Upper lobe of left lung (tissue), 6 donors: ENCODE measurements around the gene ARHGDIA. TPM values are rescaled to one million over a fixed set of nuclear protein-coding genes. Genes with fewer than 3 reads are reported as not detected.

Experiments
- ATAC-seq, 2 donors: fragments of 200-7000 bp; cut with Tn5 transposase; one replicate each; pipeline ENCODE4 v1.9.1; 2022; ENCODE audit warnings: mild to moderate bottlenecking in 2 of 2, moderate library complexity in 2 of 2; ENCODE audit not compliant: low FRiP score in 2 of 2
- DNase-seq, 2 donors: peaks; one replicate each; pipeline ENCODE4 v3.0.0-alpha.2; 2019 to 2020
- H3K27ac ChIP-seq, 4 donors: fragments of 200-600 bp; sonication (generic); one replicate each; pipeline ENCODE4 v1.5.1; 2016 to 2019
- H3K27me3 ChIP-seq, 4 donors: fragments of 200-600 bp; sonication (generic); one replicate each; pipeline ENCODE4 v1.5.1; 2017 to 2019
- H3K36me3 ChIP-seq, 4 donors: fragments of 200-600 bp; sonication (generic); one replicate each; pipeline ENCODE4 v1.5.1; 2016 to 2019
- H3K4me1 ChIP-seq, 4 donors: fragments of 200-600 bp; sonication (generic); one replicate each; pipeline ENCODE4 v1.5.1; 2018 to 2019
- H3K4me3 ChIP-seq, 4 donors: fragments of 200-600 bp; sonication (generic); one replicate each; pipeline ENCODE4 v1.5.1; 2017 to 2019; ENCODE audit warnings: mild to moderate bottlenecking in 2 of 4, moderate library complexity in 1 of 4
- H3K9me3 ChIP-seq, 4 donors: fragments of 200-600 bp; sonication (generic); one replicate each; pipeline ENCODE4 v1.5.1; 2018 to 2019
- EP300 ChIP-seq, 4 donors: sonication (generic); formaldehyde crosslinking; IDR thresholded peaks; one replicate each; pipeline ENCODE4 v1.5.1; 2017; ENCODE audit warnings: antibody characterized with exemption in 4 of 4, control low read depth in 2 of 4
- POLR2A ChIP-seq, 4 donors: fragments of 450-650 bp; IDR thresholded peaks; one replicate each; pipeline ENCODE4 v1.5.1; 2016 to 2017; ENCODE audit warnings: antibody characterized with exemption in 4 of 4, mild to moderate bottlenecking in 2 of 4
- POLR2AphosphoS5 ChIP-seq, 2 donors: sonication (generic); formaldehyde crosslinking; IDR thresholded peaks; one replicate each; pipeline ENCODE4 v1.5.1; 2017; ENCODE audit warnings: antibody characterized with exemption in 2 of 2
- WGBS, 2 donors: methylation state at CpG; one replicate each; pipeline ENCODE4 v1.1.5; 2017 to 2018; 5-methylcytosine and 5-hydroxymethylcytosine counted together
- total RNA-seq, 6 donors: library from RNA; depleted of rRNA in 4 of 6; stranded (reverse); fragments of >200 nt in 4 of 6; gene quantifications; one replicate each; pipeline versions ENCODE4 v1.1.0 to v1.2.1, GENCODE V29; 2016 to 2021
- TF ChIP-seq, protein P1 (sequence below), 6 experiments: fragments of 450-650 bp in 4 of 6; fragments of 200-600 bp in 2 of 6; sonication (generic) in 2 of 6; IDR thresholded peaks; one replicate each; pipeline ENCODE4 v1.5.1; 2016 to 2019; ENCODE audit warnings: antibody characterized with exemption in 6 of 6
- donor health status: DM: no; HTN: no; CAD: no; lungs with moderate emphysema.
- donor health status: DM: no; HTN: yes; CAD: no; lungs with severe emphysema.

The ARHGDIA gene
- total RNA-seq, 6 donors from 2014 or later: 171 to 522 (median 302) TPM

DNA sequence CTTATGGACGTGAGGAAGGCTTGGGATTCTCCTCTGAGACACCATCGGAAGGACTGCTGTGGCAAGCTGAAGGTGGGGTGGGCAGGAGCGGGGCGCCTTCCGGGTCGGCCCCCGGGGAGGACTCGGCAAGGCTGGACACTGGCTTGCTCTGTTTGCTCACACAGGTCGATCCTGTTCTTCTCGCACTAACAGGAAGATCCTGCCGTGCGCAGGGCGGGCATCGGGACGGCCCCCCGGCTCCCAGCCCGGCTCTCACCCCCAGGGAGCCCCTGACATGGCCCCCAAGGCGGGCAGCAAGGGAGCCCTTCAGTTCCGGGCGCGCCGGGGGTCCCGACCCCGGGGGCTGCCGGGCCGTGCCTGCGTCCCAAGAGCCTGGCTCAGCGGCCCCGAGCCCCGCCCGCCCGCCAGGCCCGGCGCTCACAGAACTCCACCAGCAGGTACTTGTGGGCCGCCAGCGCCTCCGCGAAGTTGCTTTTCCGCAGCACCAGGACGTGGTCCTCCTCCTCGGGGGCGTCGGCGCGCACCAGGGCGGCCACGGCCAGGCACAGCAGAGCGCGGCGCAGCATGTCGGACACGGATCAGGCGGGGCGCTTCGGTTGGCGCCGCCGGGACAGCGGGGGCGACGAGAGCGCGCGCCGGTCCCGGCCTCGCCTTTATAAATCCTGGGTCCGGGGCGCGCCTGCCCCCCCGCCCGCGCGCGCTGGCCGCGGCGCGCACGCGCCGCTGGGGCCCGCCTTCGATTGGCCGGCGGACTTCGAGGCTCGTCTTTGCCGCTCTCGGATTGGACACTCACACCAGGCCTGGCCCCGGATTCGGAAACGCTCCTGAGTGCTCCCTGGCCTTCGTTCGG is 11.0 kb downstream of the ARHGDIA start, which contains the start of gene P4HB:
TSS of gene P4HB (minus strand) at position 630 of the 850 bp plus-strand sequence. CDS start at position 566, 64 bp downstream.
- TF ChIP-seq EP300 (IDR thresholded peaks at IDR 0.05) (no peak), POLR2A (IDR thresholded peaks at IDR 0.05) (peak in 3 of 4 donors; percentile 77 to 93 (median 82)), POLR2AphosphoS5 (IDR thresholded peaks at IDR 0.05) (peak; percentile 81 to 85)
- TF ChIP-seq, protein P1, sequence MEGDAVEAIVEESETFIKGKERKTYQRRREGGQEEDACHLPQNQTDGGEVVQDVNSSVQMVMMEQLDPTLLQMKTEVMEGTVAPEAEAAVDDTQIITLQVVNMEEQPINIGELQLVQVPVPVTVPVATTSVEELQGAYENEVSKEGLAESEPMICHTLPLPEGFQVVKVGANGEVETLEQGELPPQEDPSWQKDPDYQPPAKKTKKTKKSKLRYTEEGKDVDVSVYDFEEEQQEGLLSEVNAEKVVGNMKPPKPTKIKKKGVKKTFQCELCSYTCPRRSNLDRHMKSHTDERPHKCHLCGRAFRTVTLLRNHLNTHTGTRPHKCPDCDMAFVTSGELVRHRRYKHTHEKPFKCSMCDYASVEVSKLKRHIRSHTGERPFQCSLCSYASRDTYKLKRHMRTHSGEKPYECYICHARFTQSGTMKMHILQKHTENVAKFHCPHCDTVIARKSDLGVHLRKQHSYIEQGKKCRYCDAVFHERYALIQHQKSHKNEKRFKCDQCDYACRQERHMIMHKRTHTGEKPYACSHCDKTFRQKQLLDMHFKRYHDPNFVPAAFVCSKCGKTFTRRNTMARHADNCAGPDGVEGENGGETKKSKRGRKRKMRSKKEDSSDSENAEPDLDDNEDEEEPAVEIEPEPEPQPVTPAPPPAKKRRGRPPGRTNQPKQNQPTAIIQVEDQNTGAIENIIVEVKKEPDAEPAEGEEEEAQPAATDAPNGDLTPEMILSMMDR (IDR thresholded peaks at IDR 0.05): no peak
- Histone ChIP-seq H3K27me3 (no peaks in the 10 kb centered on the region), H3K4me3 (peak within 1 kb of the TSS; percentile 91 to 100 (median 94)), H3K36me3 (peaks cover 6 to 56% (median 22%) of the 10 kb centered on the region in 4 donors), H3K4me1 (peaks cover 36 to 68% (median 38%) of the 10 kb centered on the region in 4 donors), H3K9me3 (no peaks in the 10 kb centered on the region), H3K27ac (peak within 1 kb of the TSS; percentile 93 to 98 (median 96))
- ATAC-seq: peak in 1 of 2 donors; percentile 92
- DNase-seq: peak in 1 of 2 donors; percentile 98
- 0% methylated on average over 2 to 70 of the region's 95 CpGs for WGBS, 2 donors

DNA sequence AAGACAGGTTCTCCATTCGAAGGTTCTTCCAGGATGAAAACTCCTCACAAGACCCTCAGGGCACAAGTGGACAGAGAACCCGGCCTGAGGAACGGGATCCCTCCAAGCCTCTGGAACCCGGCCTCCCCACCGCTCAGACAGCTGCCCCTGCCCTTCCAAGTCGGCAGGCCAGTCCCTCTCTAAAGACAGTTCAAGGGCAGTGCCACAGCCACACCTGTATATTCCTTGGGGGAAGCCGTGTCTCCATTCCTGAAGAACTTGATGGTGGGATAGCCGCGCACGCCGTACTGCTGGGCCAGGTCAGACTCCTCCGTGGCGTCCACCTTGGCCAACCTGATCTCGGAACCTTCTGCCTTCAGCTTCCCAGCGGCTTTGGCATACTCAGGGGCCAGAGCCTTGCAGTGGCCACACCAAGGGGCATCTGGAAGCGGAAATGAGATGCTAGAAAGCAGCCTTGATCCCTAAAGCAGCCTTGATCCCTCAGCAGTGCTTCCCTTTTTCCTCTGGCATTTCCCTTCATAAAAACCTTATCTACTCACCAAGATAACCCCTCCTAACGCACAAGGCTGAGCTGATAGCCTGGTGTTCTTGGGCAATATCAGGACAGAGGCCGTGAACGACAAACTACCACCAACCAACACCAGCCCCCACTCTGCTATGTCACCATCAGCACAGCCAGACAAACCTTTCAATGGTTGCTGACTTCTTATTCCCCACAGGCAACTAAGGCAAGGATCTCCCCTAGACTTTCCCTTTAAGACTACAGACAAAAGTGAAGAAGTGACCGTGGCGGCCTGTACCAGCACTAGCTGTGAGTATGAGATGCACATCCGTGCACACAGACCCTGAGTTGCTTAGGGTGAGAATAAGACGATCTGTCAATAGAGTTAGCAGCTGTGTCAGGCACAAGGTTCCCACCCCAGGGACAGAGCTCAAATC is 11.9 kb downstream of the ARHGDIA start:
- DNase-seq (no peak), ATAC-seq (no peak)
- TF ChIP-seq, protein P1 (IDR thresholded peaks at IDR 0.05): no peak
- TF ChIP-seq POLR2A (IDR thresholded peaks at IDR 0.05): no peak
- TF ChIP-seq EP300 (IDR thresholded peaks at IDR 0.05): no peak
- TF ChIP-seq POLR2AphosphoS5 (IDR thresholded peaks at IDR 0.05): no peak
- Histone ChIP-seq H3K4me3 (peak overlapping the region; percentile 91 to 100 (median 94)), H3K9me3 (no peaks in the 10 kb centered on the region), H3K27me3 (no peaks in the 10 kb centered on the region), H3K27ac (peak overlapping the region; percentile 89 to 98 (median 94)), H3K4me1 (peaks cover 36 to 63% (median 38%) of the 10 kb centered on the region in 4 donors), H3K36me3 (peaks cover 10 to 60% (median 28%) of the 10 kb centered on the region in 4 donors)
- 57 to 60% methylated on average over 19 to 23 of the region's 23 CpGs for WGBS, 2 donors

DNA sequence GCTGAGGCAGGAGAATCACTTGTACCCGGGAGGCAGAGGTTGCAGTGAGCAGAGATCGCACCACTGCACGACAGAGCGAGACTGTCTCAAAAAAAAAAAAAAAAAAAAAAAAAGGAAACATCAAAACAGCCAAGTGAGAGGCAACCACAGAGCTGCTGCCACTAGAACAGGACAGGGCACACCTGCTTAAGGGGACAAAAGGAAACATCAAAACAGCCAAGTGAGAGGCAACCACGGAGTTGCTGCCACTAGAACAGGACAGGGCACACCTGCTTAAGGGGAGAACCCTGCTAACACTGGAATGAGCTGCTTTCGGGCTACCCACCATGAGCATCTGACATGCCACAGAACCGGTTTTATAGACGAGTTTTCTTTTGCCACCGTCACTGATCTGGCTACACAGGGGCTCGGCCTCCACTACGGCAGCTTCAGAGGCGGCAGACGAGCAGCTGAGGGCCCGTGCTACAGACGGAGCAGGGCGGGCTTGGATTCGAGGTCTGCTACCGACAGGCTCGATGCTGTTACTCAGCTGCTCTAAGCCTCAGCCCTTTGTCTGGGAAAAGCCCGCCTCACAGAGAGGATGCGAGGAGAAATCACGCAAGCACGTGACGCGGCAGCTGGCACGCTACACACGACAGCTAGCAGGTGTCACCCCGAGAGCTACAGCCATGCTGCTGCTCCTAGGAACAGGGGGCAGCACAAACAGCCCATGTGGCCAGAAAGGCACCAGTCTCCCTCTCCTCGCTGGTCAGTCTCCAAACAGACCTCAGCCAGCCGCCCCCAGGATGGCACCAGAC is 12.8 kb downstream of the ARHGDIA start:
- H3K36me3 ChIP-seq: peaks cover 18 to 63% (median 37%) of the 10 kb centered on the region in 4 donors
- TF ChIP-seq POLR2A (IDR thresholded peaks at IDR 0.05): no peak
- no peak for TF ChIP-seq EP300 (IDR thresholded peaks at IDR 0.05)
- TF ChIP-seq, protein P1 (IDR thresholded peaks at IDR 0.05): no peak
- no peak for TF ChIP-seq POLR2AphosphoS5 (IDR thresholded peaks at IDR 0.05)
- DNase-seq (peak in 1 of 2 donors; percentile 72), ATAC-seq (no peak)
- H3K27me3 ChIP-seq: no peaks in the 10 kb centered on the region
- no peaks in the 10 kb centered on the region for H3K9me3 ChIP-seq
- 77 to 81% methylated on average over 7 to 30 of the region's 30 CpGs for WGBS, 2 donors
- peak overlapping the region in 3 of 4 donors; percentile 91 to 100 (median 97) for H3K4me3 ChIP-seq
- H3K27ac ChIP-seq: peak overlapping the region in 1 of 4 donors; percentile 93
- H3K4me1 ChIP-seq: peaks cover 36 to 55% (median 38%) of the 10 kb centered on the region in 4 donors
